VCaP (cell line): ENCODE results near the gene FYCO1.

Source experiments
- H3K27ac ChIP-seq: fragments of 450-650 bp; 2 replicates; pipeline ENCODE4 v1.5.1; 2017
- CTCF ChIP-seq: fragments of 450-650 bp; conservative IDR thresholded peaks from 2 replicates; pipeline ENCODE4 v1.5.1; 2017; ENCODE audit warnings: mild to moderate bottlenecking, moderate library complexity

The FYCO1 gene

GRCh38 chr3:45949432-45949831 lies 46.2 kb downstream of the FYCO1 start:
- TF ChIP-seq CTCF, result no peak

GRCh38 chr3:45948881-45949280 lies 46.7 kb downstream of the FYCO1 start:
- peak overlapping the region; percentile 34 for H3K27ac ChIP-seq
- no peak for TF ChIP-seq CTCF

More at GRCh38 chr3:45949432-45949831, 46.2 kb downstream of the FYCO1 start:
- peak overlapping the region; percentile 34; the same call in 1 of the 2 replicates for H3K27ac ChIP-seq

GRCh38 chr3:45948311-45948781 lies 47.3 kb downstream of the FYCO1 start:
- H3K27ac ChIP-seq, result peak overlapping the region; percentile 34
- no peak for TF ChIP-seq CTCF

- H3K27ac ChIP-seq, result no peak overlapping the region
- TF ChIP-seq CTCF, result no peak
Observed at GRCh38 chr3:45947361-45947760, 48.3 kb downstream of the FYCO1 start.

- H3K27ac ChIP-seq, result no peak overlapping the region
- no peak for TF ChIP-seq CTCF
Observed at GRCh38 chr3:45946875-45947274, 48.7 kb downstream of the FYCO1 start.

- no peak for TF ChIP-seq CTCF
- H3K27ac ChIP-seq, result no peak overlapping the region
Observed at GRCh38 chr3:45946307-45946706, 49.3 kb downstream of the FYCO1 start.

- no peak for TF ChIP-seq CTCF
- H3K27ac ChIP-seq, result peak overlapping the region; percentile 93
Observed at GRCh38 chr3:45944830-45945620, 50.6 kb downstream of the FYCO1 start.
